ENCODE measurements around the gene AIFM3.
"Not testable (repeated sequence)": the region's sequence is repeated elsewhere in the genome, so short reads cannot be mapped to it uniquely, and the experiment has no call there.

AIFM3 gene

GRCh38 chr22:20965888-20966855 lies 883 bp upstream of the AIFM3 start:
- Histone ChIP-seq H3K9ac (ENCODE audit: insufficient read length) (no peak overlapping the region), H3K36me3 (ENCODE audit: insufficient read depth, low read length) (no peaks in the 10 kb centered on the region), H3K4me3 (no peak overlapping the region), H3K9me3 (ENCODE audit: low read depth, low read length) (no peaks in the 10 kb centered on the region), H3K27ac (no peak overlapping the region)
- TF ChIP-seq FOXP2 (optimal IDR thresholded peaks at IDR 0.05; ENCODE audit: control extremely low read depth, extremely low read length, insufficient read depth) (no peak), POLR2AphosphoS5 (IDR thresholded peaks at IDR 0.05; ENCODE audit: borderline replicate concordance, low read depth, low read length) (no peak), EZH2 (IDR thresholded peaks at IDR 0.05) (no peak)
- DNase-seq (ENCODE audit: low read depth, low spot score) = no peak

- Histone ChIP-seq H3K4me3 (no peak overlapping the region), H3K9me3 (ENCODE audit: low read depth, low read length) (no peaks in the 10 kb centered on the region), H3K9ac (ENCODE audit: insufficient read length) (no peak overlapping the region), H3K36me3 (ENCODE audit: insufficient read depth, low read length) (no peaks in the 10 kb centered on the region), H3K27ac (no peak overlapping the region)
- TF ChIP-seq POLR2AphosphoS5 (IDR thresholded peaks at IDR 0.05; ENCODE audit: borderline replicate concordance, low read depth, low read length) (no peak), FOXP2 (optimal IDR thresholded peaks at IDR 0.05; ENCODE audit: control extremely low read depth, extremely low read length, insufficient read depth) (no peak), EZH2 (IDR thresholded peaks at IDR 0.05) (no peak)
- no peak for DNase-seq (ENCODE audit: low read depth, low spot score)
Measured at GRCh38 chr22:20967697-20968211, 699 bp downstream of the AIFM3 start.

GRCh38 chr22:20968281-20968977 lies 1.4 kb downstream of the AIFM3 start:
- Histone ChIP-seq H3K36me3 (ENCODE audit: insufficient read depth, low read length) (no peaks in the 10 kb centered on the region), H3K9me3 (ENCODE audit: low read depth, low read length) (no peaks in the 10 kb centered on the region), H3K9ac (ENCODE audit: insufficient read length) (no peak overlapping the region), H3K4me3 (no peak overlapping the region), H3K27ac (no peak overlapping the region)
- TF ChIP-seq POLR2AphosphoS5 (IDR thresholded peaks at IDR 0.05; ENCODE audit: borderline replicate concordance, low read depth, low read length) (no peak), EZH2 (IDR thresholded peaks at IDR 0.05) (no peak), FOXP2 (optimal IDR thresholded peaks at IDR 0.05; ENCODE audit: control extremely low read depth, extremely low read length, insufficient read depth) (no peak)
- no peak for DNase-seq (ENCODE audit: low read depth, low spot score)

GRCh38 chr22:20970939-20971657 lies 4.0 kb downstream of the AIFM3 start:
- TF ChIP-seq POLR2AphosphoS5 (IDR thresholded peaks at IDR 0.05; ENCODE audit: borderline replicate concordance, low read depth, low read length) (no peak), FOXP2 (optimal IDR thresholded peaks at IDR 0.05; ENCODE audit: control extremely low read depth, extremely low read length, insufficient read depth) (no peak), EZH2 (IDR thresholded peaks at IDR 0.05) (no peak)
- Histone ChIP-seq H3K27ac (no peak overlapping the region), H3K4me3 (no peak overlapping the region), H3K9ac (ENCODE audit: insufficient read length) (no peak overlapping the region), H3K9me3 (ENCODE audit: low read depth, low read length) (no peaks in the 10 kb centered on the region), H3K36me3 (ENCODE audit: insufficient read depth, low read length) (no peaks in the 10 kb centered on the region)
- DNase-seq (ENCODE audit: low read depth, low spot score) = no peak

- H3K9me3 ChIP-seq (ENCODE audit: low read depth, low read length); H3K9ac ChIP-seq (ENCODE audit: insufficient read length); DNase-seq (ENCODE audit: low read depth, low spot score); H3K27ac ChIP-seq; H3K4me3 ChIP-seq; H3K36me3 ChIP-seq (ENCODE audit: insufficient read depth, low read length): not testable (repeated sequence)
Measured at GRCh38 chr22:20972014-20972694, 5.1 kb downstream of the AIFM3 start.

GRCh38 chr22:20972933-20973577 lies 6.0 kb downstream of the AIFM3 start:
- Histone ChIP-seq H3K27ac (no peak overlapping the region), H3K36me3 (ENCODE audit: insufficient read depth, low read length) (no peaks in the 10 kb centered on the region), H3K9ac (ENCODE audit: insufficient read length) (no peak overlapping the region), H3K9me3 (ENCODE audit: low read depth, low read length) (no peaks in the 10 kb centered on the region), H3K4me3 (no peak overlapping the region)
- TF ChIP-seq FOXP2 (optimal IDR thresholded peaks at IDR 0.05; ENCODE audit: control extremely low read depth, extremely low read length, insufficient read depth) = no peak
- no peak for TF ChIP-seq POLR2AphosphoS5 (IDR thresholded peaks at IDR 0.05; ENCODE audit: borderline replicate concordance, low read depth, low read length)
- no peak for TF ChIP-seq EZH2 (IDR thresholded peaks at IDR 0.05)
- DNase-seq (ENCODE audit: low read depth, low spot score) = no peak

- Histone ChIP-seq H3K9ac (ENCODE audit: insufficient read length) (no peak overlapping the region), H3K36me3 (ENCODE audit: insufficient read depth, low read length) (no peaks in the 10 kb centered on the region), H3K27ac (no peak overlapping the region), H3K4me3 (no peak overlapping the region), H3K9me3 (ENCODE audit: low read depth, low read length) (peaks cover 4% of the 10 kb centered on the region; the same call in 1 of the 2 replicates)
- no peak for DNase-seq (ENCODE audit: low read depth, low spot score)
- TF ChIP-seq EZH2 (IDR thresholded peaks at IDR 0.05) (no peak), POLR2AphosphoS5 (IDR thresholded peaks at IDR 0.05; ENCODE audit: borderline replicate concordance, low read depth, low read length) (no peak), FOXP2 (optimal IDR thresholded peaks at IDR 0.05; ENCODE audit: control extremely low read depth, extremely low read length, insufficient read depth) (no peak)
Measured at GRCh38 chr22:20973634-20974286, 6.7 kb downstream of the AIFM3 start.
